K562 (cell line): ENCODE measurements around the gene KLHL22. TPM values are rescaled to one million over a fixed set of nuclear protein-coding genes. Genes with fewer than 3 reads are reported as not detected.

Experiments
- BHLHE40 ChIP-seq: IDR thresholded peaks from 2 replicates; pipeline ENCODE4 v1.6.1; 2011; ENCODE audit warnings: low read length, improper control_type of control experiment
- BRF1 ChIP-seq: IDR thresholded peaks from 3 replicates; pipeline ENCODE4 v1.6.1; 2011; ENCODE audit warnings: borderline replicate concordance, mild to moderate bottlenecking; ENCODE audit not compliant: insufficient read length; ENCODE audit errors: extremely low read depth
- CBFB ChIP-seq: sonication (generic); formaldehyde crosslinking; IDR thresholded peaks from 2 replicates; pipeline ENCODE4 v1.4.0; 2020; ENCODE audit warnings: mild to moderate bottlenecking, missing genetic modification reagents
- GTF2E2 ChIP-seq: fragments of 200-800 bp; sonication (Bioruptor generic); IDR thresholded peaks from 2 replicates; pipeline ENCODE4 v1.6.1; 2016; ENCODE audit warnings: missing genetic modification characterization, missing compliant biosample characterization
- KLF10 ChIP-seq: fragments of 250-450 bp; sonication (Bioruptor Pico); IDR thresholded peaks from 2 replicates; pipeline ENCODE4 v1.6.1; 2021; ENCODE audit warnings: matching md5 sums
- MAFK ChIP-seq: IDR thresholded peaks from 2 replicates; pipeline ENCODE4 v1.6.1; 2011; ENCODE audit warnings: low read length, improper control_type of control experiment
- MCM3 ChIP-seq: fragments of 450-650 bp; IDR thresholded peaks from 2 replicates; pipeline ENCODE4 v1.6.1; 2016
- NEUROD1 ChIP-seq: fragments of 150-350 bp; IDR thresholded peaks from 2 replicates; pipeline ENCODE4 v1.6.1; 2014; ENCODE audit warnings: borderline replicate concordance, low read length, low read depth; ENCODE audit not compliant: partially characterized antibody
- NR4A1 ChIP-seq, 2 experiments: fragments of 250-450 bp in 1 of 2; fragments of 450-650 bp in 1 of 2; sonication (Bioruptor Pico) in 1 of 2; IDR thresholded peaks; 2 replicates each; pipeline versions ENCODE4 v1.4.0 to v1.6.1; 2016 to 2020; ENCODE audit warnings: mild to moderate bottlenecking in 2 of 2, missing compliant biosample characterization in 1 of 2, missing genetic modification characterization in 1 of 2, moderate library complexity in 1 of 2
- PHF20 ChIP-seq: fragments of 450-650 bp; IDR thresholded peaks from 2 replicates; pipeline ENCODE4 v1.6.1; 2018; ENCODE audit not compliant: partially characterized antibody
- SUPT5H ChIP-seq: fragments of 450-650 bp; IDR thresholded peaks from 2 replicates; pipeline ENCODE4 v1.6.1; 2016
- TAF15 ChIP-seq: fragments of 200-400 bp; formaldehyde crosslinking; IDR thresholded peaks from 2 replicates; pipeline ENCODE4 v1.6.1; 2017; ENCODE audit warnings: mild to moderate bottlenecking, low read depth, low read length, moderate library complexity
- TEAD1 ChIP-seq, 2 experiments: fragments of 450-650 bp in 1 of 2; sonication (generic) in 1 of 2; formaldehyde crosslinking; IDR thresholded peaks; 2 replicates each; pipeline versions ENCODE4 v1.4.0 to v1.8.0; 2020 to 2022; ENCODE audit warnings: mild to moderate bottlenecking in 2 of 2, missing genetic modification reagents in 1 of 2
- ZNF143 ChIP-seq: sonication (generic); formaldehyde crosslinking; IDR thresholded peaks from 2 replicates; pipeline ENCODE4 v1.9.0; 2022; ENCODE audit warnings: mild to moderate bottlenecking, missing genetic modification reagents
- ZNF174 ChIP-seq: fragments of 250-450 bp; sonication (Bioruptor Pico); IDR thresholded peaks from 2 replicates; pipeline ENCODE4 v1.4.0; 2020; ENCODE audit warnings: mild to moderate bottlenecking
- ZNF274 ChIP-seq: IDR thresholded peaks from 2 replicates; pipeline ENCODE4 v1.6.1; 2011; ENCODE audit warnings: low read depth, mild to moderate bottlenecking, low read length, moderate library complexity, borderline replicate concordance
- ZNF347 ChIP-seq: fragments of 450-650 bp; formaldehyde crosslinking; IDR thresholded peaks from 2 replicates; pipeline ENCODE4 v1.4.0; 2020; ENCODE audit warnings: low read depth, mild to moderate bottlenecking, moderate library complexity
- ZNF79 ChIP-seq: fragments of 250-450 bp; sonication (Bioruptor Pico); IDR thresholded peaks from 2 replicates; pipeline ENCODE4 v1.4.0; 2020; ENCODE audit warnings: low read depth, mild to moderate bottlenecking, moderate library complexity
- polyA plus RNA-seq, 8 experiments: library from polyadenylated mRNA; depleted of rRNA in 4 of 8; stranded (reverse) in 5 of 8; unstranded in 3 of 8; fragments of >200 nt; fragmentation: Nextera tagmentation in 2 of 8; fragmentation: Illumina TruSeq in 1 of 8; extraction: Ambion mirVana in 2 of 8; extraction: Trizol in 1 of 8; gene quantifications; 2 replicates each; pipeline versions ENCODE4 v1.2.1 to v1.2.3, GENCODE V29; 2011 to 2014; ENCODE audit warnings: inconsistent platforms in 1 of 8, missing spikeins in 1 of 8
- total RNA-seq, 7 experiments: library from RNA; depleted of rRNA in 6 of 7; stranded (reverse); fragments of >200 nt in 6 of 7; fragmentation: Illumina TruSeq in 2 of 7; extraction: Trizol in 2 of 7; gene quantifications; 2 replicates each; pipeline versions ENCODE4 v1.2.1 to v1.2.3, GENCODE V29; 2011 to 2021; ENCODE audit warnings: low replicate concordance in 1 of 7
- TF ChIP-seq, protein P1 (sequence below): fragments of 250-450 bp; sonication (Bioruptor Pico); IDR thresholded peaks from 2 replicates; pipeline ENCODE4 v1.5.0; 2021; ENCODE audit warnings: mild to moderate bottlenecking, borderline replicate concordance
- TF ChIP-seq, protein P2 (sequence below): fragments of 250-450 bp; sonication (Bioruptor Pico); IDR thresholded peaks from 2 replicates; pipeline ENCODE4 v1.5.0; 2020; ENCODE audit warnings: mild to moderate bottlenecking
- TF ChIP-seq, protein P3 (sequence below): conservative IDR thresholded peaks from 2 replicates; pipeline ENCODE4 v1.6.1; 2011; ENCODE audit warnings: low read depth, mild to moderate bottlenecking, low read length; ENCODE audit not compliant: control insufficient read depth
- TF ChIP-seq, protein P4 (sequence below): IDR thresholded peaks from 2 replicates; pipeline ENCODE4 v1.6.1; 2011; ENCODE audit not compliant: insufficient read length; ENCODE audit errors: extremely low read depth

Gene KLHL22
- total and polyA plus RNA-seq, 9 of the 15 experiments (the other 6 are each of a cell fraction or from before 2014, with no cell fraction given) = 1.3 to 25.6 (median 15.2) TPM

DNA sequence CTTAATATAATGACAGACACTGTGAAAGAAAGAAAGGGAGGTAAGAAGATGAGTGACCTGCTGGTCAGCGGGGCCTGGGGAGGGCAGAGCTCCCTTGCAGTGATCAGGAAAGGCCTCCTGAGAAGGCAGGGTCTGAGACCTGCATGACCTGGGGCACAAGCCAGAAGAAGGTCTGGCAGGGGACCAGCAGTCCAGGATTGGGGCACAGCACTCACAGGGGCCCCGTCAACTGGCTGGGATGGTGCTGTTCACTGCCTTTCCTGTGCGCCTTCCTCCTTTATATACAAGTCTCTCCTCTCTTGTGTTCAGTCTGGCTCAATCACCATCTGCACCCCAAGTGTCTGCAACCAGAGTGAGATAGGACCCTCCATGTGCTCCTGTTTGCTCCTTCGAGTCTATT is 35.7 kb downstream of the KLHL22 start (continued):
- TF ChIP-seq, protein P1, sequence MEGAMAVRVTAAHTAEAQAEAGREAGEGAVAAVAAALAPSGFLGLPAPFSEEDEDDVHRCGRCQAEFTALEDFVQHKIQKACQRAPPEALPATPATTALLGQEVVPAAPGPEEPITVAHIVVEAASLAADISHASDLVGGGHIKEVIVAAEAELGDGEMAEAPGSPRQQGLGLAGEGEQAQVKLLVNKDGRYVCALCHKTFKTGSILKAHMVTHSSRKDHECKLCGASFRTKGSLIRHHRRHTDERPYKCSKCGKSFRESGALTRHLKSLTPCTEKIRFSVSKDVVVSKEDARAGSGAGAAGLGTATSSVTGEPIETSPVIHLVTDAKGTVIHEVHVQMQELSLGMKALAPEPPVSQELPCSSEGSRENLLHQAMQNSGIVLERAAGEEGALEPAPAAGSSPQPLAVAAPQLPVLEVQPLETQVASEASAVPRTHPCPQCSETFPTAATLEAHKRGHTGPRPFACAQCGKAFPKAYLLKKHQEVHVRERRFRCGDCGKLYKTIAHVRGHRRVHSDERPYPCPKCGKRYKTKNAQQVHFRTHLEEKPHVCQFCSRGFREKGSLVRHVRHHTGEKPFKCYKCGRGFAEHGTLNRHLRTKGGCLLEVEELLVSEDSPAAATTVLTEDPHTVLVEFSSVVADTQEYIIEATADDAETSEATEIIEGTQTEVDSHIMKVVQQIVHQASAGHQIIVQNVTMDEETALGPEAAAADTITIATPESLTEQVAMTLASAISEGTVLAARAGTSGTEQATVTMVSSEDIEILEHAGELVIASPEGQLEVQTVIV (CRISPR knock-in tag) = no peak
- no peak for TF ChIP-seq ZNF79
- no peak for TF ChIP-seq NR4A1 (CRISPR knock-in tag; IDR thresholded peaks at IDR 0.05)
- TF ChIP-seq NR4A1 (tag; IDR thresholded peaks at IDR 0.05) = no peak
- no peak for TF ChIP-seq GTF2E2 (tag)
- TF ChIP-seq KLF10 = no peak
- TF ChIP-seq ZNF347 = no peak
- TF ChIP-seq, protein P2, sequence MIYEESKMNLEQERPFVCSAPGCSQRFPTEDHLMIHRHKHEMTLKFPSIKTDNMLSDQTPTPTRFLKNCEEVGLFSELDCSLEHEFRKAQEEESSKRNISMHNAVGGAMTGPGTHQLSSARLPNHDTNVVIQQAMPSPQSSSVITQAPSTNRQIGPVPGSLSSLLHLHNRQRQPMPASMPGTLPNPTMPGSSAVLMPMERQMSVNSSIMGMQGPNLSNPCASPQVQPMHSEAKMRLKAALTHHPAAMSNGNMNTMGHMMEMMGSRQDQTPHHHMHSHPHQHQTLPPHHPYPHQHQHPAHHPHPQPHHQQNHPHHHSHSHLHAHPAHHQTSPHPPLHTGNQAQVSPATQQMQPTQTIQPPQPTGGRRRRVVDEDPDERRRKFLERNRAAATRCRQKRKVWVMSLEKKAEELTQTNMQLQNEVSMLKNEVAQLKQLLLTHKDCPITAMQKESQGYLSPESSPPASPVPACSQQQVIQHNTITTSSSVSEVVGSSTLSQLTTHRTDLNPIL (CRISPR knock-in tag) = no peak
- peak; percentile 48 for TF ChIP-seq ZNF143 (CRISPR knock-in tag)
- TF ChIP-seq, protein P3, sequence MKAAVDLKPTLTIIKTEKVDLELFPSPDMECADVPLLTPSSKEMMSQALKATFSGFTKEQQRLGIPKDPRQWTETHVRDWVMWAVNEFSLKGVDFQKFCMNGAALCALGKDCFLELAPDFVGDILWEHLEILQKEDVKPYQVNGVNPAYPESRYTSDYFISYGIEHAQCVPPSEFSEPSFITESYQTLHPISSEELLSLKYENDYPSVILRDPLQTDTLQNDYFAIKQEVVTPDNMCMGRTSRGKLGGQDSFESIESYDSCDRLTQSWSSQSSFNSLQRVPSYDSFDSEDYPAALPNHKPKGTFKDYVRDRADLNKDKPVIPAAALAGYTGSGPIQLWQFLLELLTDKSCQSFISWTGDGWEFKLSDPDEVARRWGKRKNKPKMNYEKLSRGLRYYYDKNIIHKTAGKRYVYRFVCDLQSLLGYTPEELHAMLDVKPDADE = 0 out of 2 replicates have a peak, but pooled peaks have one; percentile 30
- TF ChIP-seq PHF20 = no peak
- no peak for TF ChIP-seq TAF15
- no peak for TF ChIP-seq MCM3
- TF ChIP-seq BRF1 = no peak
- TF ChIP-seq ZNF174 (CRISPR knock-in tag) = no peak
- TF ChIP-seq MAFK = no peak
- TF ChIP-seq, protein P4, sequence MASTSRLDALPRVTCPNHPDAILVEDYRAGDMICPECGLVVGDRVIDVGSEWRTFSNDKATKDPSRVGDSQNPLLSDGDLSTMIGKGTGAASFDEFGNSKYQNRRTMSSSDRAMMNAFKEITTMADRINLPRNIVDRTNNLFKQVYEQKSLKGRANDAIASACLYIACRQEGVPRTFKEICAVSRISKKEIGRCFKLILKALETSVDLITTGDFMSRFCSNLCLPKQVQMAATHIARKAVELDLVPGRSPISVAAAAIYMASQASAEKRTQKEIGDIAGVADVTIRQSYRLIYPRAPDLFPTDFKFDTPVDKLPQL = no peak
- TF ChIP-seq TEAD1 (CRISPR knock-in tag; IDR thresholded peaks at IDR 0.05) = no peak
- no peak for TF ChIP-seq BHLHE40
- no peak for TF ChIP-seq NEUROD1
- TF ChIP-seq CBFB (CRISPR knock-in tag) = no peak
- TF ChIP-seq SUPT5H = no peak
- TF ChIP-seq ZNF274 = no peak
